ENCODE results near the gene CNOT4. TPM values are rescaled to one million over a fixed set of nuclear protein-coding genes. Genes with fewer than 3 reads are reported as not detected.

Gene CNOT4
- total and polyA plus RNA-seq, 2 of the 8 experiments (the other 6 are each of a cell fraction or from before 2014, with no cell fraction given) = 10.9 to 25.8 TPM

DNA sequence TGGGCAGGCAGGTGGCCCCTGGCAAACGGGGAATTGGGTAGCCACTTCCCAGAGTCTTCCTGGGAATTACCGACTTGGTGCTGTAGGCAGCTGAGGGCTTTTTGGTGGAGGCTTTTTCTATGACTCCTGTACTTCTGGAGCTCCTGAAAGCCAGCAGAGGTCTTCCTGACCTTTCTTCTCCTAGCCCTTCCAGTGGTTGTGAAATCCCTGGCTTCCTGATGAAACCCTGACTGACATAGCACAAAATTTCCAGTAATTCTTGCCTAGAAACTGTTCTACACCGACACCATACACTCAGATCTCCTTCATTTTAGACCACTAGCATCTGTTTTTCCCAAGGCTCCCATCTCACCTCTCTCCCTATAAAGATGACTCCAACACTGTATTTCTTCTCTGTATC lies 156.1 kb downstream of the CNOT4 start:
- no peak overlapping the region for H3K14ac ChIP-seq (ENCODE audit: insufficient read length)
- no peak overlapping the region for H3K9ac ChIP-seq (replicated peaks in 1 of 4; ENCODE audit: extremely low read depth in 1 of 4, low read depth in 3 of 4, low read length in 3 of 4)
- H2AFZ ChIP-seq (ENCODE audit: low read length) = no peak overlapping the region
- H3K27ac ChIP-seq (ENCODE audit: low read depth, low read length) = no peak overlapping the region
- H3K36me3 ChIP-seq (ENCODE audit: control insufficient read depth in 2 of 4, insufficient read depth in 4 of 4, low read length in 3 of 4) = no peaks in the 10 kb centered on the region
- H4K91ac ChIP-seq (replicated peaks; ENCODE audit: insufficient read length, low read length) = no peak overlapping the region
- CTCF ChIA-PET (ENCODE audit: partially characterized antibody) = interaction anchor here (1.0 to 6.7 kb wide), 7 partner anchors 10 to 79 kb away, joined by 3 to 40 read pairs (median 10); no protein-coding TSS in a partner anchor
- no peaks in the 10 kb centered on the region for H4K20me1 ChIP-seq (replicated peaks in 1 of 2; ENCODE audit: control insufficient read depth in 1 of 2, insufficient read depth in 2 of 2, low read length in 2 of 2)
- POLR2A ChIA-PET (ENCODE audit: partially characterized antibody) = interaction anchor here (0.8 kb wide), 1 partner anchor 9 kb away, joined by 3 read pairs; no protein-coding TSS in a partner anchor
- H3K4ac ChIP-seq (replicated peaks; ENCODE audit: insufficient read length, low read depth, low read length) = no peak overlapping the region
- no peaks in the 10 kb centered on the region for H3K23me2 ChIP-seq (ENCODE audit: low read depth, low read length)
- H3K79me2 ChIP-seq (ENCODE audit: control insufficient read depth in 1 of 2, insufficient read depth in 2 of 2, low read length in 2 of 2) = no peaks in the 10 kb centered on the region
- WGBS, 2 experiments (ENCODE audit: extremely low coverage in 1 of 2, insufficient coverage in 1 of 2, insufficient read length in 1 of 2, insufficient replicate concordance in 2 of 2, low coverage in 1 of 2, low lambda C conversion rate in 2 of 2, missing lambda C conversion rate in 1 of 2) = 88% methylated on average over 3 of the region's 3 CpGs; no CpG with 5 or more reads in 1 of the 2 experiments
- no peak for FAIRE-seq
- DNase-seq (ENCODE audit: low read depth in 1 of 2, low spot score in 2 of 2) = no peak
- H2BK15ac ChIP-seq (ENCODE audit: low read length) = no peak overlapping the region
- no peak overlapping the region for H3K23ac ChIP-seq (ENCODE audit: insufficient read length)
- H4K8ac ChIP-seq (ENCODE audit: extremely low read depth, insufficient read depth, low read length) = no peak overlapping the region
- H3K27me3 ChIP-seq (replicated peaks in 1 of 4; ENCODE audit: control insufficient read depth in 3 of 4, extremely low read depth in 1 of 4, insufficient read depth in 3 of 4, low read length in 3 of 4) = no peaks in the 10 kb centered on the region
- TF ChIP-seq RXRA (IDR thresholded peaks at IDR 0.05; ENCODE audit: insufficient read depth, low read depth, low read length) = no peak
- H2BK20ac ChIP-seq (ENCODE audit: low read length) = no peak overlapping the region
- H3K9me3 ChIP-seq (ENCODE audit: insufficient read depth in 2 of 2, low read depth in 1 of 2, low read length in 1 of 2) = no peaks in the 10 kb centered on the region
- no peak overlapping the region for H3K18ac ChIP-seq (ENCODE audit: extremely low read depth, low read length)
- no peak overlapping the region for H3K56ac ChIP-seq (replicated peaks; ENCODE audit: insufficient read length, low read depth, low read length)
- H2BK120ac ChIP-seq (replicated peaks; ENCODE audit: low read depth, low read length) = no peak overlapping the region
- H2BK5ac ChIP-seq (ENCODE audit: low read depth, low read length) = no peak overlapping the region
- H3K4me3 ChIP-seq (ENCODE audit: extremely low read depth in 1 of 4, insufficient read depth in 2 of 4, low read depth in 3 of 4, low read length in 4 of 4) = no peak overlapping the region
- no peaks in the 10 kb centered on the region for H3K79me1 ChIP-seq (ENCODE audit: low read depth, low read length)
- no peak overlapping the region for H2BK12ac ChIP-seq (ENCODE audit: low read depth, low read length)
- H2AK5ac ChIP-seq (ENCODE audit: low read depth, low read length) = no peak overlapping the region
- no peak overlapping the region for H3K4me2 ChIP-seq (ENCODE audit: insufficient read depth in 1 of 2, low read depth in 2 of 2, low read length in 2 of 2)
- H4K5ac ChIP-seq (ENCODE audit: insufficient read length, low read depth, low read length) = no peak overlapping the region
- H3K4me1 ChIP-seq (replicated peaks in 1 of 4; ENCODE audit: control insufficient read depth in 3 of 4, insufficient read depth in 4 of 4, low read length in 3 of 4) = no peaks in the 10 kb centered on the region
